ENCODE data around the gene ONECUT2. TPM values are rescaled to one million over a fixed set of nuclear protein-coding genes. Genes with fewer than 3 reads are reported as not detected.

ONECUT2 gene
- total RNA-seq, 3 donors from 2014 or later (not counting 1 experiment from before 2014, with no cell fraction given): not detected

DNA sequence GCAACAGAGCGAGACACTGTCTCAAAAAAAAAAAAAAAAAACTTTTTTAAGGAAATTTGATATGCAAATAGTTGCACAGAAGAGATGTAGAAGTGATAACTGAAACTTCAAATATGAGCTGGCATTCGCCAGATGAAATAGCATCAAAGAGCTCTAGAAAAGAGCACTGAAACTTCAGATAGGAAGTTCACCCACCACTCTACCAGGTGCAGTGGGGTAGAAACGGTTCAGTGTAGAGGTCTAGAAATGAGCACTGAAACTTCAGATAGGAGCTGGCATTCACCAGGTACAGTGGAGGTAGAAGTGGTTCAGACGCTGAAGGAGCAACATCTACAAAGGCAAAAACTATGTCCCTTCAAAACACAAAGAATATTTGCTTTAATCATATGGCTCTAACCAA lies 9.0 kb upstream of the ONECUT2 start:
- H3K27ac ChIP-seq (ENCODE audit: low read length): no peak overlapping the region
- peaks cover 11% of the 10 kb centered on the region for H3K36me3 Mint-ChIP-seq
- H3K27me3 ChIP-seq (ENCODE audit: control insufficient read depth, insufficient read depth, low read length): peaks cover 53% of the 10 kb centered on the region
- TF ChIP-seq, protein P1, sequence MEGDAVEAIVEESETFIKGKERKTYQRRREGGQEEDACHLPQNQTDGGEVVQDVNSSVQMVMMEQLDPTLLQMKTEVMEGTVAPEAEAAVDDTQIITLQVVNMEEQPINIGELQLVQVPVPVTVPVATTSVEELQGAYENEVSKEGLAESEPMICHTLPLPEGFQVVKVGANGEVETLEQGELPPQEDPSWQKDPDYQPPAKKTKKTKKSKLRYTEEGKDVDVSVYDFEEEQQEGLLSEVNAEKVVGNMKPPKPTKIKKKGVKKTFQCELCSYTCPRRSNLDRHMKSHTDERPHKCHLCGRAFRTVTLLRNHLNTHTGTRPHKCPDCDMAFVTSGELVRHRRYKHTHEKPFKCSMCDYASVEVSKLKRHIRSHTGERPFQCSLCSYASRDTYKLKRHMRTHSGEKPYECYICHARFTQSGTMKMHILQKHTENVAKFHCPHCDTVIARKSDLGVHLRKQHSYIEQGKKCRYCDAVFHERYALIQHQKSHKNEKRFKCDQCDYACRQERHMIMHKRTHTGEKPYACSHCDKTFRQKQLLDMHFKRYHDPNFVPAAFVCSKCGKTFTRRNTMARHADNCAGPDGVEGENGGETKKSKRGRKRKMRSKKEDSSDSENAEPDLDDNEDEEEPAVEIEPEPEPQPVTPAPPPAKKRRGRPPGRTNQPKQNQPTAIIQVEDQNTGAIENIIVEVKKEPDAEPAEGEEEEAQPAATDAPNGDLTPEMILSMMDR (IDR thresholded peaks at IDR 0.05): no peak
- no peak overlapping the region for H3K4me3 Mint-ChIP-seq
- H3K36me3 ChIP-seq (ENCODE audit: control insufficient read depth, insufficient read depth, low read length): no peaks in the 10 kb centered on the region
- WGBS (ENCODE audit: insufficient coverage): 62% methylated on average over 2 of the region's 4 CpGs
- peaks cover 9% of the 10 kb centered on the region for H3K9me3 ChIP-seq (ENCODE audit: control insufficient read depth, insufficient read depth, low read length)
- DNase-seq (no peak), ATAC-seq (no peak)
- H3K4me1 Mint-ChIP-seq: peaks cover 12 to 21% of the 10 kb centered on the region in 2 donors
- intact Hi-C loops (cut with micrococcal nuclease): no loop called here
- H3K9me3 Mint-ChIP-seq: peaks cover 0 to 2% of the 10 kb centered on the region in 2 donors
- no peak overlapping the region for H3K4me3 ChIP-seq (ENCODE audit: low read length)
- H3K27me3 Mint-ChIP-seq (ENCODE audit: low read depth in 2 of 2): peaks cover 41 to 60% of the 10 kb centered on the region in 2 donors
- peaks cover 24% of the 10 kb centered on the region for H3K4me1 ChIP-seq (ENCODE audit: control insufficient read depth, insufficient read depth, low read length)
- H3K27ac Mint-ChIP-seq: no peak overlapping the region

DNA sequence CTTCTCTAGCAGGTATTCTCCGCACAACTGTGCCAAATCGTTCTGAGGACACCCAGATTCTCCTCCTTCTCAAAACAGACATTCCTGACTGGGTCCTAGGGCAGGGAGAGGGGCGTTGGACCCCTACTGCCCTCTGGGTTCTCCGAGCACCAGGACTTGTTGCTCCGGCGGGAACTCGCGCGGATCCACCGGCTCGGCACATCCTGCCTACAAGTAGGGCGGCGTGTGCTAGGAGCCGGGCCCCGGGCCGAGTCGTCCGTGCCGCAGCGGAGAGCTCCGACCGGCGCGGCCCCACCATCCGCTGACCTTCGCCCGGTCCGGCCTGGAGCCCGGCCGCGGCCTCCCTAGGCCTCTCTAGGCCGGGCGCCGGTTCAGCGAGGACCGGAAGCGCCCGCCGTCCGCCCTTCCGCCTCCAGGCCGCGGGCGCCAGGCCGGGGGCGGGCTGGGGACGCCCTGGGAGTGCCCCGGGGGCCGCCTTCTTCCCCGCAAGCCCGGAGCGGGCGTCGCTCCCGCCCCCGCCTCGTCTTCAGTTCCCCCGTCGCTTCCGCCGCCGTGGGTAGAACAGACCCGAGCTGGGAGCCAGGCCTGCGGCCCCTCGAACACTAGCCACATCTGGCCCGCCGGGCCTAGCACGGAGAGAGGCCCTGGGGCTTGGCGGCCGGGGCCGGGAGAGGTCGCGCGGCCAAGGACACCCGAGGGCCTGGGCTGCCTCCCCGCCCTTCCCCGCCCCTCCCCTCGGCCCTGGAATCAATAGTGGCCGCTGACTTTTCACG lies 7.6 kb upstream of the ONECUT2 start:
- peaks cover 0 to 2% of the 10 kb centered on the region in 2 donors for H3K9me3 Mint-ChIP-seq
- peak overlapping the region; percentile 71 for H3K4me3 Mint-ChIP-seq
- Histone ChIP-seq H3K4me3 (ENCODE audit: low read length) (no peak overlapping the region), H3K4me1 (ENCODE audit: control insufficient read depth, insufficient read depth, low read length) (peaks cover 24% of the 10 kb centered on the region), H3K27me3 (ENCODE audit: control insufficient read depth, insufficient read depth, low read length) (peaks cover 66% of the 10 kb centered on the region), H3K36me3 (ENCODE audit: control insufficient read depth, insufficient read depth, low read length) (no peaks in the 10 kb centered on the region), H3K27ac (ENCODE audit: low read length) (no peak overlapping the region), H3K9me3 (ENCODE audit: control insufficient read depth, insufficient read depth, low read length) (peaks cover 9% of the 10 kb centered on the region)
- intact Hi-C loops (cut with micrococcal nuclease): no loop called here
- DNase-seq (no peak), ATAC-seq (peak; percentile 26 to 64 (median 35))
- H3K4me1 Mint-ChIP-seq: peaks cover 12 to 21% of the 10 kb centered on the region in 2 donors
- WGBS (ENCODE audit: insufficient coverage): 9% methylated on average over 80 of the region's 80 CpGs
- H3K36me3 Mint-ChIP-seq: peaks cover 20% of the 10 kb centered on the region
- H3K27me3 Mint-ChIP-seq (ENCODE audit: low read depth in 2 of 2): peaks cover 49 to 63% of the 10 kb centered on the region in 2 donors
- TF ChIP-seq, protein P1 (IDR thresholded peaks at IDR 0.05): no peak
- H3K27ac Mint-ChIP-seq: no peak overlapping the region

DNA sequence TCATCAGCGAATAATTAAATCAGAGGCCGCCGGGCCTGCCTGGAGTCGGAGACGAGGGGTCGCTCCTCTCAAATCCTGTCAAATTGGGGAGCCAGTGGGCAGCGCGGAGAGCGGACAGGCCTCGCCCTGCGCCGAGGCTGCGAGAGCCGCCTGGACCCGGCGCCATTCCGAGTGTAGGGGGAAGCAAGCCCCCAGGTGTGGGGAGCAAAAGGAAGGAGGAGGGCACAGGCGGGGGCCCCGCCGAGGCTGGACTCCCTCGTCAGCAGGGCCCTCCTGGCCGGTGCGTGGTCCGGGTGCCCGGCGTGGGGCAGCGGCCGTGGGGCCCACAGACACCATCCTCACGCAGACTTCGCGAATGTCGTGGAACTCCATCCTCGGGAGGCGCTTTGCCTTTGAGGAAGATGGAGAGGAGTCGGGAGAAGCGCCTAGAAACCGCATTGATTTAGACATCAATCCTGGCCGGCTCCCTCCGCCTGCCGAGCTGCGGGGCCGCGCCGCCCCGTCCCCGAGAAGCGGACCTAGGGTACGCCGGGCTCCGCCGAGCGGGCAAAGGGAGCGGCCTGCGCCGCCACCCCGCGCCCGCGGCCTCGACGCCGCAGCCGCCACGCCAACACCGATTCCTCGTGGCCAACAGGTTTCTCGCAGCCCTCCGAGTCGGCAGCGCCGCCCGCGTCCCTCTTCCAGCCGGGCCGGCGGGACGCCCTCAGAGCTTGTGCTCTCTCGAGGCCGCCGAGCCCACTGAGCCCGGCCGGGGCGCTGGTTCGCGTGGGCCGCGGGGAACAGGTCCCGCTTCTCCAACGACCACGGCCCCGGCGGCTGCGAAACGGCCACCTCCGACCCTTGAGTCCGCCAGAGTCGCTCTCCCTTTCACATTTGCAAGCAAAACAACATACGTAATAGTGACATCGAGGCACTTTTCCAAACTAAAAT lies 6.7 kb upstream of the ONECUT2 start:
- TF ChIP-seq, protein P1 (IDR thresholded peaks at IDR 0.05): no peak
- Mint-ChIP-seq H3K36me3 (peaks cover 20% of the 10 kb centered on the region), H3K9me3 (peaks cover 2% of the 10 kb centered on the region in 2 donors), H3K4me3 (peak overlapping the region; percentile 75), H3K4me1 (peaks cover 12 to 21% of the 10 kb centered on the region in 2 donors), H3K27ac (no peak overlapping the region), H3K27me3 (ENCODE audit: low read depth in 2 of 2) (peaks cover 52 to 66% of the 10 kb centered on the region in 2 donors)
- Histone ChIP-seq H3K4me1 (ENCODE audit: control insufficient read depth, insufficient read depth, low read length) (peaks cover 24% of the 10 kb centered on the region), H3K27ac (ENCODE audit: low read length) (no peak overlapping the region), H3K9me3 (ENCODE audit: control insufficient read depth, insufficient read depth, low read length) (peaks cover 10% of the 10 kb centered on the region), H3K4me3 (ENCODE audit: low read length) (no peak overlapping the region), H3K36me3 (ENCODE audit: control insufficient read depth, insufficient read depth, low read length) (no peaks in the 10 kb centered on the region), H3K27me3 (ENCODE audit: control insufficient read depth, insufficient read depth, low read length) (peaks cover 75% of the 10 kb centered on the region)
- DNase-seq: no peak
- intact Hi-C loops (cut with micrococcal nuclease): no loop called here
- WGBS (ENCODE audit: insufficient coverage): 11% methylated on average over 99 of the region's 99 CpGs
- no peak for ATAC-seq

Measured in natural killer cell (primary cell).